ENCODE measurements around the gene PPARGC1A.

The PPARGC1A gene

GRCh38 chr4:23889814-23890341 is at the start of gene PPARGC1A:
Gene PPARGC1A, minus strand, starts transcription at chr4:23890047. Its CDS starts 90 bp downstream, at chr4:23889957.
- DNase-seq = peak; percentile 75

GRCh38 chr4:23938796-23939195 is 48.9 kb upstream of the PPARGC1A start:
- DNase-seq = no peak

GRCh38 chr4:23937173-23937572 is 47.3 kb upstream of the PPARGC1A start:
- no peak for DNase-seq

DNA sequence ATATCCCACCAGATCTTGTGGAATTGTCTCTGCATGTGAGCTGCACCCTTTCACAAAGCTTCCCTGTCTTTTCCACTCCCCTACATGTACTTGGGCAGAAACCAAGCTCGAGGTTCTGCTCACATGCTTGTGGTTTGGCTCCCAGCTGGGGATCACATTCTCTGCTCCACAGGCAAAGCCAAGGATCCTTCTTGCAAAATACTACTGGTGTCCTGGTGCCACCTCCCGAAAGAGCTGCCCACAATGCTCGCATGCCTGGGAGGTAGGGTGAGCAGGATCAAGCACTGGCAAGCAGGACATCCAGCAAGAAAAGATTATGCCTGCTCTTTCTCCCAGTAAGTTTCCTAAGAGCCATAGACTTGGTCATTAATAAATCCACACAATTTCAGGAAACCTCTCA is 45.1 kb upstream of the PPARGC1A start:
- no peak for DNase-seq

- no peak for DNase-seq
Measured at GRCh38 chr4:23934223-23934622, 44.4 kb upstream of the PPARGC1A start.

GRCh38 chr4:23932901-23933308 is 43.1 kb upstream of the PPARGC1A start:
- DNase-seq = no peak

- DNase-seq = no peak
Measured at GRCh38 chr4:23932186-23932585, 42.3 kb upstream of the PPARGC1A start.

GRCh38 chr4:23931489-23931830 is 41.6 kb upstream of the PPARGC1A start:
- DNase-seq = no peak

DNA sequence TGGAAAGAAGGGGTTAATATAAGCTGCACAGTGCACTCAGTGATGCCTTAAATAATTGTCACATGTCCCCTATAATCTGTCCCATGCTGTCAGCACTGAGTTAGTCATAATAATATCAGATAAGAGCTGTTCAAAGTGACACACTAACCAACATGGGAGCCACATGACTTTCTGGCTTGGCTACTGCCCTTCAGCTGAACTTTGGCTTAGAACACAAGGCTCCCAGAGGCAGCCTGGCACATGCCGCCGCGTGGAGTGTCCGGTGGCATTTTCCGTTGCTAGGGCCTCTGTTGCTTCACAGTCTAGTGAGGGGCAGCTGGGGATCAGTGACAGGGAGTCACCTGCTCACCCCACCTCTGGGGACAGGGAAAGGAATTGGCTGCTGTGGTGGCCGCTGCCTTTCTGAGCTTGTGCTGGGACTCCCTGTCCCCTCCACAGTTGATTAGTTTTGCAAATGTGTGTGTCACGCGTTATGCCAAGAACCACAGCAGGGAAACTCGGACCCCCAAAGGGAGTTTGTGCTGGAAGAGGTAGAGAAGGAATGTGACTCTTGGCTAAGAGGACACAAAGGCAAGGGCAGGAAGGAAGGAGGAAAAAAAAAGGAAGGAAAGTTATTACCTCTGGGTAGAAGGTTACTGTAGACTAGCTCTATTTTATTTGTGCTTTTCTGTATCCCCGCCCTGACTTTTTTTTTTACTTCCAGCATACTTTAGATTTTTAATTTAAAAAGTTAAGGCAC is 41.1 kb upstream of the PPARGC1A start:
- peak; percentile 68 for DNase-seq

- no peak for DNase-seq
Measured at GRCh38 chr4:23929248-23929647, 39.4 kb upstream of the PPARGC1A start.

DNA sequence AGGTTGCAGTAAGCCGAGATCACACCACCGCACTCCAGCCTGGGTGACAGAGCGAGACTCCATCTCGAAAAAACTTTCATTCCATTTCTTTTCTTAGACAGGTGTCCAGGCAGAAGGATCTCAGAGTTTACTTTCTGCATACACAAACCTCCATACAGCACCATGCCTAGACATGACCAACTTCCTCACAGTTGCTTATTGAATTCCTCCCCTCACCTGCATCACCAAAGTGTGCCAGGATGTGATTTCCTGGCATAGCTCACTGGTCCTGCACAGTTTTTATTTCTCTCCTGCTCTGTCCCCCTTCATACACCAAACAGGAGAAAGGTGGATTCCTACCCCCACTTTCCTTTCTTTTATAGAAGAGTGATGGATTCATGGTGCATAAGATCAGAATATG is 34.7 kb upstream of the PPARGC1A start:
- no peak for DNase-seq

GRCh38 chr4:23923840-23924239 is 34.0 kb upstream of the PPARGC1A start:
- no peak for DNase-seq

GRCh38 chr4:23923141-23923540 is 33.3 kb upstream of the PPARGC1A start:
- no peak for DNase-seq

GRCh38 chr4:23922541-23923111 is 32.8 kb upstream of the PPARGC1A start:
- no peak for DNase-seq

GRCh38 chr4:23922013-23922412 is 32.2 kb upstream of the PPARGC1A start:
- no peak for DNase-seq

- DNase-seq = no peak
Measured at GRCh38 chr4:23921447-23921845, 31.6 kb upstream of the PPARGC1A start.

- DNase-seq = no peak
Measured at GRCh38 chr4:23920716-23921446, 31.0 kb upstream of the PPARGC1A start.

DNA sequence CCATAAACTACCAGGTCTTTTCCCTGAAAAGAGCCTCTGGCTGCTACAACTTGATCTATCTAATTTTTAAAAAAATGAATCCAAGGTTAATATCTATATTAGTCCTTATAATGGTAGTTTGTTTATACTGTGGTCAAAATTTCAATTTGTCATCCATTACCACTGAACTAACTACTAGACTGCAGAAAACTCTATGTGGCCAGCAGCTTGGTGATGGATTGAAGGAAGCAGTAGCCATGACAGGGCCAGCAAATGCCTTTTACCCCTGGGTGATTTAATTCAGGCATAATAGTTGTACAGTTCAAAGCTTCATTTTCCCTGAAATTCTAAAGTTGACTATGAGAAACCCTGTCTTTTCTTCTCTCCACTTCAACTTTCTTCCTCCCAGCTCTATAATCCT is 30.4 kb upstream of the PPARGC1A start:
- DNase-seq = no peak

GRCh38 chr4:23916282-23916681 is 26.4 kb upstream of the PPARGC1A start:
- DNase-seq = no peak

- DNase-seq = no peak
Measured at GRCh38 chr4:23915459-23916132, 25.7 kb upstream of the PPARGC1A start.

DNA sequence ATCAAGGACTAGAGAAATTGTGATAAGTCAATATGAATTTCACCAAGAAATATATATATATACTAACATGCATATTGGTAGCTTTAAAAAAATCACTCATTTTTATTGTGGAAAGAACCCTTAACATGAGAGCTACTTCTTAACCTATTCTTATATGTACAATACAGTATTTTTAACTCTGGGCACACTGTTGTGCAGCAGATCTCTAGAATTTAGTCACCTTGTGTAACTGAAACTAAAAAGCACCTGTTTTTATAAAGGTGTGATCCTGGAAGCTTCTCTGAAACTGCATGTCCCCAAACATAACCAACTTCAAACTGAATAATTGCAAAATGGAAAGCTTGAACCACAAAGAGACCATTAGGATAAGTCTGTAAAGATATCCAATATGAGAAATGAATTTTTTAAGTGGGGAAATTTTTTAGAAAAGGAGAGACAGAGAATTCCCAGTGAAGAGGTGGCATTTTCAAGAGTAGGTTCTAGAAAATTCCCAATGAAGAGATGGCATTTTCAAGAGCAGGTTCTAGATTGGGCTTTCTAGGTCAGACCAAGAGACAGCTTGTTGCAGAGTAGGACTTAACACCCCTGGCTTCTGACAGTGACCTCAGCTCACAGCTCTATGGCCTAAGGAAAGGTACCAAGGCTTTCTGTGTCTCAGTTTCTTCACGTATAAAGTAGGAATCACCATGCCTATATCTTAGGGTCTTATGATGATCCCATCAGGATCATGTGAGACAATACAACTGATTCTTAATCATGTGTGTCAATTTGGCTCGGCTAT is 22.0 kb upstream of the PPARGC1A start:
- DNase-seq = no peak

- DNase-seq = no peak
Measured at GRCh38 chr4:23909671-23910070, 19.8 kb upstream of the PPARGC1A start.

DNA sequence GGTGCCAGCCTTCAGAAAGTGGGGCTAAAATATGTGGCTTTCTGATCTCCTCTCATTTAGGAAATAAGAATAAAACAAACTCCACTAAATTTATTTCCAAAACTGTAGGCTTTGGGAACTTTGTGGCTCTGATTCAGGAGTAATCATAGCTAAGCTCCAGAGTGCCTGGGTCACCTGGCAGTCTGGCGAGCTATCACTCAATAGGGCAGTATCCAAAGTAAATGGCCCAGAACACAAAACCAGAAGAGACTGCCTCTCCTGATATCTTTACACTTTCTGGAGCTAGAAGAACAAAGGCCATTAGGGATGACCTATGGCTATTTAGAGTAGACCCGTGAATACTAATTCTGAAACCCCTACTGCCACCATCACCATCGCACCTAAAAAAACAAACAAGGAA is 17.0 kb upstream of the PPARGC1A start:
- DNase-seq = no peak
